ENCODE results near the gene ARHGAP4.
A peak's percentile ranks its signal among the peaks of the same experiment; 100 is the strongest.

Gene ARHGAP4

GRCh38 chrX:153961292-153961691, 35.2 kb upstream of the ARHGAP4 start:
- no peak for DNase-seq

GRCh38 chrX:153960786-153961185, 34.7 kb upstream of the ARHGAP4 start:
- no peak for DNase-seq

- DNase-seq, result no peak
Measured at GRCh38 chrX:153960077-153960476, 34.0 kb upstream of the ARHGAP4 start.

- DNase-seq, result no peak
Measured at GRCh38 chrX:153959649-153960048, 33.6 kb upstream of the ARHGAP4 start.

- DNase-seq, result no peak
Measured at GRCh38 chrX:153958605-153959004, 32.5 kb upstream of the ARHGAP4 start.

- no peak for DNase-seq
Measured at GRCh38 chrX:153957224-153957623, 31.2 kb upstream of the ARHGAP4 start.

- DNase-seq, result no peak
Measured at GRCh38 chrX:153956044-153956907, 30.2 kb upstream of the ARHGAP4 start.

GRCh38 chrX:153955228-153955732, 29.2 kb upstream of the ARHGAP4 start:
- DNase-seq, result no peak

GRCh38 chrX:153954558-153955227, 28.6 kb upstream of the ARHGAP4 start:
- DNase-seq, result no peak

GRCh38 chrX:153953892-153954557, 28.0 kb upstream of the ARHGAP4 start:
- no peak for DNase-seq

- DNase-seq, result no peak
Measured at GRCh38 chrX:153953342-153953830, 27.3 kb upstream of the ARHGAP4 start.

- no peak for DNase-seq
Measured at GRCh38 chrX:153952373-153953026, 26.4 kb upstream of the ARHGAP4 start.

- no peak for DNase-seq
Measured at GRCh38 chrX:153951683-153952372, 25.8 kb upstream of the ARHGAP4 start.

GRCh38 chrX:153950127-153950526, 24.1 kb upstream of the ARHGAP4 start:
- no peak for DNase-seq

- no peak for DNase-seq
Measured at GRCh38 chrX:153948847-153949805, 23.1 kb upstream of the ARHGAP4 start.

GRCh38 chrX:153948002-153948466, 22.0 kb upstream of the ARHGAP4 start:
- no peak for DNase-seq

GRCh38 chrX:153947009-153947769, 21.1 kb upstream of the ARHGAP4 start:
- DNase-seq, result peak; percentile 28

- DNase-seq, result no peak
Measured at GRCh38 chrX:153945956-153946943, 20.2 kb upstream of the ARHGAP4 start.

- no peak for DNase-seq
Measured at GRCh38 chrX:153944800-153945150, 18.7 kb upstream of the ARHGAP4 start.

Measured in GOT3 (cell line).